Measurements from ENCODE around the gene FBXW5.

The FBXW5 gene

DNA sequence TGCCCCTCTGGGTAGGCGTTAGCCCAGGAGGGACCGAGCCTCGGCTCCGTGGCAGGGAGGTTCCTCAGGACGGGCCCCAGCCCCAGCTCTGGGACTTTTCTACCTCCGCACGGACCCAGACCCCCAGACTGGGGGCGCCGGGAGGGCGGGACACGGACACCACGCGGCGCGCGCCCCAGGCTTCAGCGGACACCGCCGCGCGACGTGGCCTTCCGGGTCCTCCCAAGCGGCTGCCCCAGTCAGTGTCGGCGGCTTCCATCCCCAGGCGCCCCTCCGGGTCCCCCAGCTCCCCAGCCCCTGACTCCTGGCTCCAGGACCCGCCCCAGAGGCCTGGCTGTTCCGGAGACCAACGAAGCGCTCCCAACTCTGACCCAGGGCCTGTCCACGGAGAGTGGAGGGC lies 41.3 kb upstream of the FBXW5 start:
- TF ChIP-seq CTCF (conservative IDR thresholded peaks at IDR 0.05; ENCODE audit: low read depth, low read length): no peak
- no peak overlapping the region for H3K4me3 ChIP-seq (ENCODE audit: low read depth, low read length)
- DNase-seq (ENCODE audit: low read depth): no peak

GRCh38 chr9:136985027-136985602 lies 40.6 kb upstream of the FBXW5 start:
- DNase-seq (ENCODE audit: low read depth): peak; percentile 37

GRCh38 chr9:136984464-136985026 lies 40.0 kb upstream of the FBXW5 start:
- H3K4me3 ChIP-seq (ENCODE audit: low read depth, low read length): no peak overlapping the region
- no peak for TF ChIP-seq CTCF (conservative IDR thresholded peaks at IDR 0.05; ENCODE audit: low read depth, low read length)
- peak; percentile 34 for DNase-seq (ENCODE audit: low read depth)

More at GRCh38 chr9:136985027-136985602, 40.6 kb upstream of the FBXW5 start:
- H3K4me3 ChIP-seq (ENCODE audit: low read depth, low read length): no peak overlapping the region
- TF ChIP-seq CTCF (conservative IDR thresholded peaks at IDR 0.05; ENCODE audit: low read depth, low read length): no peak

- TF ChIP-seq CTCF (conservative IDR thresholded peaks at IDR 0.05; ENCODE audit: low read depth, low read length): no peak
- no peak overlapping the region for H3K4me3 ChIP-seq (ENCODE audit: low read depth, low read length)
- peak; percentile 58 for DNase-seq (ENCODE audit: low read depth)
These were observed 39.2 kb upstream of the FBXW5 start for GRCh38 chr9:136983656-136984314.

GRCh38 chr9:136983167-136983566 lies 38.6 kb upstream of the FBXW5 start:
- no peak for TF ChIP-seq CTCF (conservative IDR thresholded peaks at IDR 0.05; ENCODE audit: low read depth, low read length)
- peak; percentile 44 for DNase-seq (ENCODE audit: low read depth)
- no peak overlapping the region for H3K4me3 ChIP-seq (ENCODE audit: low read depth, low read length)

- no peak for TF ChIP-seq CTCF (conservative IDR thresholded peaks at IDR 0.05; ENCODE audit: low read depth, low read length)
- H3K4me3 ChIP-seq (ENCODE audit: low read depth, low read length): no peak within 1 kb of the TSS
- DNase-seq (ENCODE audit: low read depth): peak; percentile 53
These were observed 37.9 kb upstream of the FBXW5 start, which contains the start of gene LCNL1 for GRCh38 chr9:136982232-136983051. TSS of gene LCNL1 (plus strand) at chr9:136982993. CDS start at chr9:136983587, 594 bp downstream.

Data from choroid plexus epithelial cell (primary cell).